A549 treated with CORT108297 at 1 μM for 4 hours (cell line): ENCODE measurements around the gene CPHXL2. TPM values are rescaled to one million over a fixed set of nuclear protein-coding genes. Genes with fewer than 3 reads are reported as not detected.

Experiments
- total RNA-seq: library from RNA; stranded (reverse); fragments of 200-300 nt; extraction: Qiagen RNA extraction; gene quantifications from 5 replicates; pipeline ENCODE4 v1.2.3, GENCODE V29; 2022

CPHXL2 gene
- total RNA-seq: not detected in 5 replicates

GRCh38 chr16:75676909-75677308 lies at the start of gene CPHXL2:
Gene CPHXL2 (minus strand): TSS chr16:75677009. CDS start chr16:75676999, 10 bp downstream.

DNA sequence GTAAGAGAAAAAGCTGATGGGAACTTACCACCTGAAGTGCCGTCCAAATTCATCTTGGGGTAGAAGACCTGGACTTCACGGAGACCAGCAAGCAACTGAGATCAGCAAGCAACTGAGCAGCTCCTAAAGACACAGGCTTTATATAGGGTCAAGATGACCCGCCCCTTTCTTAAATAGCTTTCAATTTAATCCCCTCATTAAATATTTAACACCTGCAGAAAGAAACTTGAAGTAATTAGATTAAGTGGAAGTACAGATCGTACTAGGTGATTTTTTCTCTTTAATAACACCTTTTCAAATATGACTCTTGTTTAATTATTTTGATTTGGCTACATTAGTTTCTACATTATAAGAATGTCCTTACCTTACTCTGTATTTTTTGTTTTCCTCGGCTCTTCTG lies 49.6 kb upstream of the CPHXL2 start, which contains the start of gene CPHXL:
CPHXL (minus strand) TSS at position 101 of the 400 bp plus-strand sequence; CDS start at position 53, 48 bp downstream.

GRCh38 chr16:75701361-75701760 lies 24.6 kb upstream of the CPHXL2 start, which contains the start of gene DUXB:
Gene DUXB (minus strand): TSS chr16:75701461. CDS start chr16:75701418, 43 bp downstream.

DNA sequence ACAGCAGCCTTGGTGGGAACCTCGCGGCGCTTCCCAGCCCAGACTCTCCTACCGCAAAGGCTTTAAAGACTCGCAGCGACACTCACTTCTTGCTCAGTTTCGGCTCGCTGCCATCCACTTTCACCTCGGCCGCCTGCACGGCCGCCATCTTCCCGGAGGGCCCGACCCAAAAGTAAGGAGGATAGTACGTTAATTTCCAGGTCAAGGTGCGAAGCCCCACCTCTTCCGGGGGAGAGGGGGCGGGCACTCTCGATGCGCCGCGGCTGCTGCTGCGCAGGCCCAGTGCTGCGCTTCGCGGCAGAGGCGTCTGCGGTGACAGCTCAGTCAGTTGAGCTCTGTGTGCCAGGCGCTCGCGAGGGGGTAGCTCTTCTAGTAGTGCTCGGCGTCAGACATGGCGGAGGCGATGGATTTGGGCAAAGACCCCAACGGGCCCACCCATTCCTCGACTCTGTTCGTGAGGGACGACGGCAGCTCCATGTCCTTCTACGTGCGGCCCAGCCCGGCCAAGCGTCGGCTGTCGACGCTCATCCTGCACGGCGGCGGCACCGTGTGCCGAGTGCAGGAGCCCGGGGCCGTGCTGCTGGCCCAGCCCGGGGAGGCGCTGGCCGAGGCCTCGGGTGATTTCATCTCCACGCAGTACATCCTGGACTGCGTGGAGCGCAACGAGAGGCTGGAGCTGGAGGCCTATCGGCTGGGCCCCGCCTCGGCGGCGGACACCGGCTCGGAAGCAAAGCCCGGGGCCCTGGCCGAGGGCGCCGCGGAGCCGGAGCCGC lies 29.1 kb downstream of the CPHXL2 start, which contains the start of the genes KARS1 and TERF2IP:
KARS1 (minus strand) TSS at position 174 of the 773 bp plus-strand sequence; CDS start at position 148, 26 bp downstream.
TERF2IP (plus strand) TSS at position 282 of the 773 bp plus-strand sequence; CDS start at position 392, 110 bp downstream.

GRCh38 chr16:75622761-75623605 lies 53.8 kb downstream of the CPHXL2 start, which contains the start of gene ADAT1:
Gene ADAT1 (minus strand): TSS chr16:75623281. CDS start chr16:75620799, 2,482 bp downstream.

Other genes with a start within 250 kb of the CPHXL2 start
- 51.6 to 68.0 TPM (median 56.1 TPM) in 5 replicates for gene CFDP1, start 243.5 kb downstream of the CPHXL2 start, total RNA-seq
- gene TMEM170A, start 212.3 kb downstream of the CPHXL2 start, total RNA-seq: 13.9 to 16.2 TPM (median 15.5 TPM) in 5 replicates
- gene CHST6, start 181.6 kb downstream of the CPHXL2 start, total RNA-seq: 0.10 to 0.15 TPM (median 0.13 TPM) in 5 replicates
- 0.03 to 0.31 TPM (median 0.07 TPM) in 5 replicates for gene CHST5, start 140.9 kb downstream of the CPHXL2 start, total RNA-seq
- gene TMEM231, start 120.8 kb downstream of the CPHXL2 start, total RNA-seq: 7.8 to 10.3 TPM (median 9.2 TPM) in 5 replicates
- gene GABARAPL2, start 110.6 kb downstream of the CPHXL2 start, total RNA-seq: 91.0 to 96.0 TPM (median 92.3 TPM) in 5 replicates
- 29.3 to 40.0 TPM (median 37.3 TPM) in 5 replicates for gene ADAT1, start 53.7 kb downstream of the CPHXL2 start, total RNA-seq
- 164 to 178 TPM (median 166 TPM) in 5 replicates for gene KARS1, start 29.3 kb downstream of the CPHXL2 start, total RNA-seq
- 39.3 to 46.3 TPM (median 45.2 TPM) in 5 replicates for gene TERF2IP, start 29.2 kb downstream of the CPHXL2 start, total RNA-seq
- gene DUXB, start 24.5 kb upstream of the CPHXL2 start, total RNA-seq: not detected in 5 replicates
- gene CPHXL, start 49.5 kb upstream of the CPHXL2 start, total RNA-seq: not detected in 5 replicates